Lower lobe of right lung (tissue), 2 donors: ENCODE data around the gene HACD4. TPM values are rescaled to one million over a fixed set of nuclear protein-coding genes. Genes with fewer than 3 reads are reported as not detected.

Experiments used
- ATAC-seq, 2 donors: fragments of 200-7000 bp; cut with Tn5 transposase; one replicate each; pipeline ENCODE4 v1.9.1; 2020 to 2022; ENCODE audit warnings: mild to moderate bottlenecking in 2 of 2, moderate library complexity in 2 of 2
- DNase-seq: peaks from one replicate; pipeline ENCODE4 v3.0.0-alpha.2; 2020
- H3K27ac ChIP-seq: fragments of 200-600 bp; one replicate; pipeline ENCODE4 v1.8.0; 2022
- H3K27me3 ChIP-seq: fragments of 200-600 bp; one replicate; pipeline ENCODE4 v1.8.0; 2022; ENCODE audit warnings: low read depth
- H3K36me3 ChIP-seq: fragments of 200-600 bp; one replicate; pipeline ENCODE4 v1.8.0; 2022; ENCODE audit warnings: mild to moderate bottlenecking
- H3K4me1 ChIP-seq: fragments of 200-600 bp; one replicate; pipeline ENCODE4 v1.8.0; 2022
- H3K4me3 ChIP-seq: fragments of 200-600 bp; one replicate; pipeline ENCODE4 v1.8.0; 2022; ENCODE audit warnings: mild to moderate bottlenecking
- H3K9me3 ChIP-seq: fragments of 200-600 bp; one replicate; pipeline ENCODE4 v1.8.0; 2022
- intact Hi-C: fragments of 100-400 bp; cut with DNase I; formaldehyde crosslinking; loops from one replicate; pipeline ENCODE4 v1.11.0; 2022
- total RNA-seq: library from RNA; stranded (reverse); fragmentation: NEBNext Ultra II Directional; extraction: Animal tissue kit (Norgen Biotek cat#: 25700); gene quantifications from one replicate; pipeline ENCODE4 v1.2.1, GENCODE V29; 2021
- TF ChIP-seq, protein P1 (sequence below): fragments of 200-600 bp; IDR thresholded peaks from one replicate; pipeline ENCODE4 v1.8.0; 2022; ENCODE audit warnings: antibody characterized with exemption, mild to moderate bottlenecking
- donor health status: DM: no; HTN: yes; CAD: no; lungs with severe emphysema.

The HACD4 gene
- total RNA-seq, 1 donor from 2014 or later = 13.5 TPM

DNA sequence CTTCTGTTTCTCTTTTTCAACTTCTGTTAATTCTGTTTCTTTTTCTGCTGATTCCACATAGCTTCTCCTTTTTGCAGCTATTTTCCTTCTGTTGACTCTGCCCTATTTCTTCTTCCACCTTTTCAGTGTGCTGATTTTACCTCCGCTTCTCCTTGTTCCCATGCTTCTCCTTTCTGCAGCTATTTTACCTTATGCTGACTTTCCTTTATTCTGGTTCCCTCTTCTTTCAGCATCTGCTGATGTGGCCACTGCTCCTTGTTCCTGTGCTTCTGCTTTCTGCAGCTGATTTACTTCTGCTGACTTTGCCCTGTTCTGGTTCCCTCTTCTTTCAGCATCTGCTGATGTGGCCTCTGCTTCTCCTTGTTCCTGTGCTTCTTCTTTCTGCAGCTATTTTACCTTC, 58.8 kb downstream of the HACD4 start:
- peaks cover 9% of the 10 kb centered on the region for H3K36me3 ChIP-seq
- no peak overlapping the region for H3K27ac ChIP-seq
- no peak overlapping the region for H3K4me3 ChIP-seq
- TF ChIP-seq, protein P1, sequence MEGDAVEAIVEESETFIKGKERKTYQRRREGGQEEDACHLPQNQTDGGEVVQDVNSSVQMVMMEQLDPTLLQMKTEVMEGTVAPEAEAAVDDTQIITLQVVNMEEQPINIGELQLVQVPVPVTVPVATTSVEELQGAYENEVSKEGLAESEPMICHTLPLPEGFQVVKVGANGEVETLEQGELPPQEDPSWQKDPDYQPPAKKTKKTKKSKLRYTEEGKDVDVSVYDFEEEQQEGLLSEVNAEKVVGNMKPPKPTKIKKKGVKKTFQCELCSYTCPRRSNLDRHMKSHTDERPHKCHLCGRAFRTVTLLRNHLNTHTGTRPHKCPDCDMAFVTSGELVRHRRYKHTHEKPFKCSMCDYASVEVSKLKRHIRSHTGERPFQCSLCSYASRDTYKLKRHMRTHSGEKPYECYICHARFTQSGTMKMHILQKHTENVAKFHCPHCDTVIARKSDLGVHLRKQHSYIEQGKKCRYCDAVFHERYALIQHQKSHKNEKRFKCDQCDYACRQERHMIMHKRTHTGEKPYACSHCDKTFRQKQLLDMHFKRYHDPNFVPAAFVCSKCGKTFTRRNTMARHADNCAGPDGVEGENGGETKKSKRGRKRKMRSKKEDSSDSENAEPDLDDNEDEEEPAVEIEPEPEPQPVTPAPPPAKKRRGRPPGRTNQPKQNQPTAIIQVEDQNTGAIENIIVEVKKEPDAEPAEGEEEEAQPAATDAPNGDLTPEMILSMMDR = no peak
- no peaks in the 10 kb centered on the region for H3K27me3 ChIP-seq
- no peaks in the 10 kb centered on the region for H3K4me1 ChIP-seq
- no peak for DNase-seq
- intact Hi-C loops = no loop called here
- no peak for ATAC-seq
- no peaks in the 10 kb centered on the region for H3K9me3 ChIP-seq

DNA sequence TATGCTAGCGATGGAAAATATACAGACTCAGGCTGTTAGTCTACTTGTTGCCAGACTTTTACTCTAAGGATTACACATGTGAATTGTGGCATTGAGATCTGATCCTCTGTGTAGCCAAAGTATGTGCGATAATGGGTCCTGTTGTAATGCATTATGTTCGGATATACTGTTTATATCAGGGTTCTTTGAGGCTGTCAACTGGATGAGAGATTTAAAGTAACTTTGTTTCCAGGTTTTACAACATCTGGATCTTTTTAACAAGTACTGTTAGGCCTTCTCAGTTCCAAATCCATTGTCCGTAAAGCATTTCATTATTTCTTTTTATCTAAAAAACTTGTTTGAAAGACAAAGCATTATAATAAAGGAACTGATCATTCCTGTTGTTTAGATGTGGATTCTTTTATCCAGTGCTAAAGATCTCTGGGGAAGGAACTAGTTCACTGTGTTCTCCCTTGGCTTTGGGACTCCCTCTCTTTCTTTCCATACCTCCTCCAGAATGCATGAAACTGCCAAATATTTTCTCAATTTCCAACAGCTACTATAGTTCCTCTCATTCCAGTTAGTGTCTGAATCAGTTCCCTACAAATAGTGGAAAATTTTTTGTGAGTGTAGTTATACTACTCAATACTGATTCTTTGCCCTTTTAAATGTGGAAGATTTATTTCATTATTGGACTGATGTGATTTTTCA, 68.8 kb downstream of the HACD4 start:
- no peak overlapping the region for H3K4me3 ChIP-seq
- DNase-seq (no peak), ATAC-seq (no peak)
- TF ChIP-seq, protein P1 = no peak
- H3K27me3 ChIP-seq = no peaks in the 10 kb centered on the region
- no peaks in the 10 kb centered on the region for H3K36me3 ChIP-seq
- H3K4me1 ChIP-seq = no peaks in the 10 kb centered on the region
- no peaks in the 10 kb centered on the region for H3K9me3 ChIP-seq
- intact Hi-C loops = no loop called here
- H3K27ac ChIP-seq = no peak overlapping the region

DNA sequence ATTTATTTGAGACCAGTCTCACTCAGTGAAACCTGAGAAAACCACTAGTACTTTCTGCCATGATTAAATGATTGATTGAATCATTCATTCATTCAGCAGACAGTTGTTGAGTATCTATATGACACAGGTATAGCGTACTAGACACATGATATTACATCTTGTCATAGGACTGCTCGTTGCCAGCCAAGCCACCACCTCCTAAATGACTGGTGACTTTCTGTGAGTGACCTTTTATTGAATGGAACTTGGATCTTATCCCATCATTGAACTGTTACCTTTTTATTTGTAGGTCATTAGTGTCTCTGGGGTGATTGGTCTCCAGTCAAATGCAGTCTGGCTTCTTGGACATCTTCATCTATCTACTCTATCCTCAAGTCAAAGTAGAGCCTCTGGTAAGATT, 80.7 kb downstream of the HACD4 start:
- TF ChIP-seq, protein P1 = no peak
- intact Hi-C loops = no loop called here
- Histone ChIP-seq H3K36me3 (peaks cover 29% of the 10 kb centered on the region), H3K4me1 (no peaks in the 10 kb centered on the region), H3K27me3 (no peaks in the 10 kb centered on the region), H3K9me3 (no peaks in the 10 kb centered on the region), H3K4me3 (no peak overlapping the region), H3K27ac (no peak overlapping the region)
- DNase-seq (no peak), ATAC-seq (no peak)

Other genes starting within 250 kb of the HACD4 start
- gene IFNB1, start 46.3 kb upstream of the HACD4 start, total RNA-seq = not detected
- not detected for gene IFNW1, start 110.2 kb upstream of the HACD4 start, total RNA-seq
- gene IFNA21, start 135.0 kb upstream of the HACD4 start, total RNA-seq = not detected
- not detected for gene IFNA4, start 155.9 kb upstream of the HACD4 start, total RNA-seq
- gene IFNA7, start 170.6 kb upstream of the HACD4 start, total RNA-seq = not detected
- not detected for gene IFNA10, start 175.5 kb upstream of the HACD4 start, total RNA-seq
- gene IFNA16, start 185.7 kb upstream of the HACD4 start, total RNA-seq = not detected
- gene IFNA17, start 196.6 kb upstream of the HACD4 start, total RNA-seq = not detected
- not detected for gene IFNA14, start 208.4 kb upstream of the HACD4 start, total RNA-seq